Endothelial cell of umbilical vein (primary cell): ENCODE results near the gene LRRC10B.

Experiments used
- CTCF ChIP-seq, 2 donors: IDR thresholded peaks; 1 replicate in 1 of 2; 2 replicates in 1 of 2; pipeline ENCODE4 v1.5.1; 2011; ENCODE audit warnings: low read length in 2 of 2, mild to moderate bottlenecking in 2 of 2, moderate library complexity in 2 of 2, control low read depth in 1 of 2, inconsistent platforms in 1 of 2, low read depth in 1 of 2; ENCODE audit not compliant: insufficient read depth in 1 of 2; ENCODE audit errors: extremely low read depth in 1 of 2
- EZH2 ChIP-seq: IDR thresholded peaks from 2 replicates; pipeline ENCODE4 v1.6.1; 2012; ENCODE audit warnings: borderline replicate concordance, low read depth, mild to moderate bottlenecking, moderate library complexity, low read length, inconsistent platforms; ENCODE audit not compliant: severe bottlenecking
- POLR2AphosphoS5 ChIP-seq: IDR thresholded peaks from 2 replicates; pipeline ENCODE4 v1.6.1; 2012; ENCODE audit warnings: low read depth, mild to moderate bottlenecking, control low read depth, low read length, moderate library complexity; ENCODE audit not compliant: insufficient read depth

GRCh38 chr11:61526229-61526628, 17.7 kb downstream of the LRRC10B start:
- no peak for TF ChIP-seq CTCF (IDR thresholded peaks at IDR 0.05; ENCODE audit: extremely low read depth in 1 of 2, insufficient read depth in 1 of 2, low read depth in 1 of 2, low read length in 2 of 2)
- no peak for TF ChIP-seq POLR2AphosphoS5
- TF ChIP-seq EZH2, result no peak
